ENCODE data around the gene STK11. TPM values are rescaled to one million over a fixed set of nuclear protein-coding genes. Genes with fewer than 3 reads are reported as not detected.
A peak's percentile ranks its signal among the peaks of the same experiment; 100 is the strongest.

Gene STK11
- total RNA-seq, 1 donor from 2014 or later, result 27.4 TPM

DNA sequence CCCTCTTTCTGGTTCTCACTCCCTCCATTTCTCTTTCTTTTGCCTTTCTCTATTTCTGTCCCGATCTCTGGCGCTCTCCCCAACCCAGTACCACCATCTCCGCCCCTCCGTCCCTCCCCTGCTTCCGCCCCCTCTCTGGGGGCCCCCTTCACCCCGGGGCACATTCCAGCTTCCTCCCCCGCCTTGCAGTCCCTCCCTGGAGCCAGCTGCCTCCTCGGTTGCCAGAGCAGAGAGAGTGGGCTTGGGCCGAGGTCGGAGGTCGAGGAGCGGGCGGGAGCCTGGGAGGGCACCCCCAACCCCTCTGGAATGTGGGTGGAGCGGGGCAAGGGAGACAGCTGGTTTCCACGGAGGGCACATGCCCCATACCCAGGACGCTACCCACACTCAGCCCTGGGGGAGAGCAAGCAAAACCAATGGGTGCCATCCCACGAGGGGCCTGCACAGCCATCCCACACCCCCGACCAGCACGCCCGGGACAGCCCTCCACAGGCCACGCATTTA lies 57.1 kb downstream of the STK11 start:
- Histone ChIP-seq H3K9me3 (ENCODE audit: low read depth) (no peaks in the 10 kb centered on the region), H3K4me1 (peaks cover 65% of the 10 kb centered on the region), H3K79me2 (ENCODE audit: low read depth) (peaks cover 12% of the 10 kb centered on the region), H3F3A (ENCODE audit: low read depth) (peaks cover 65% of the 10 kb centered on the region), H3K4me3 (peak overlapping the region; percentile 73), H3K36me3 (no peaks in the 10 kb centered on the region), H3K9ac (no peak overlapping the region), H2AFZ (replicated peaks) (no peak overlapping the region), H3K27me3 (peaks cover 7% of the 10 kb centered on the region), H4K20me1 (ENCODE audit: low read depth) (peaks cover 29% of the 10 kb centered on the region), H3K4me2 (peak overlapping the region; percentile 91), H3K27ac (no peak overlapping the region)
- H3K4me1 Mint-ChIP-seq, result peaks cover 70% of the 10 kb centered on the region
- DNase-seq (ENCODE audit: low spot score), result peak; percentile 55
- TF ChIP-seq, protein P1, sequence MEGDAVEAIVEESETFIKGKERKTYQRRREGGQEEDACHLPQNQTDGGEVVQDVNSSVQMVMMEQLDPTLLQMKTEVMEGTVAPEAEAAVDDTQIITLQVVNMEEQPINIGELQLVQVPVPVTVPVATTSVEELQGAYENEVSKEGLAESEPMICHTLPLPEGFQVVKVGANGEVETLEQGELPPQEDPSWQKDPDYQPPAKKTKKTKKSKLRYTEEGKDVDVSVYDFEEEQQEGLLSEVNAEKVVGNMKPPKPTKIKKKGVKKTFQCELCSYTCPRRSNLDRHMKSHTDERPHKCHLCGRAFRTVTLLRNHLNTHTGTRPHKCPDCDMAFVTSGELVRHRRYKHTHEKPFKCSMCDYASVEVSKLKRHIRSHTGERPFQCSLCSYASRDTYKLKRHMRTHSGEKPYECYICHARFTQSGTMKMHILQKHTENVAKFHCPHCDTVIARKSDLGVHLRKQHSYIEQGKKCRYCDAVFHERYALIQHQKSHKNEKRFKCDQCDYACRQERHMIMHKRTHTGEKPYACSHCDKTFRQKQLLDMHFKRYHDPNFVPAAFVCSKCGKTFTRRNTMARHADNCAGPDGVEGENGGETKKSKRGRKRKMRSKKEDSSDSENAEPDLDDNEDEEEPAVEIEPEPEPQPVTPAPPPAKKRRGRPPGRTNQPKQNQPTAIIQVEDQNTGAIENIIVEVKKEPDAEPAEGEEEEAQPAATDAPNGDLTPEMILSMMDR (IDR thresholded peaks at IDR 0.05), result no peak
- TF ChIP-seq EZH2 (IDR thresholded peaks at IDR 0.05) (no peak), EZH2phosphoT487 (IDR thresholded peaks at IDR 0.05) (no peak)
- H3K27ac Mint-ChIP-seq, result no peak overlapping the region
- H3K36me3 Mint-ChIP-seq, result peaks cover 1% of the 10 kb centered on the region
- no peaks in the 10 kb centered on the region for H3K9me3 Mint-ChIP-seq
- H3K4me3 Mint-ChIP-seq, result peak overlapping the region; percentile 43
- H3K27me3 Mint-ChIP-seq (ENCODE audit: insufficient read depth, low read depth), result peaks cover 13% of the 10 kb centered on the region

DNA sequence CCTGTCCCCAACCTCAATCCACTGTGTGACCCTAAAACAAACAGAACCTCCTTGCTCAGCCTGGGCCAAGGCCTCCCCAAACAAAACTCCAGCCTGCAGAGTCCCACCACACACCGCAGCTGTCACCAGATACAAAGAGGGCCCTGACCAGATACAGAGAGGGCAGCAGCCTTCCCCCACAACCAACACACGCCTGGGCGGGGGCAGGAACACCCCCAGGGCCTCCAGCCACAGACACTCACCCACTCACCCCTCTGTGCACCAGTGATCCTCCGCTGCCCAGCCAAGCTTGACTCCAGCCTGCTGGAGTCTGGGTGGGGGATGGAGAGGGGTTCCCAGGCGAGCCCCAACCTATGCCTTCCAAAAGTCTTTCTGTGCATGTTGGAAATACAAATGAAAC lies 57.6 kb downstream of the STK11 start:
- Mint-ChIP-seq H3K36me3 (no peaks in the 10 kb centered on the region), H3K4me3 (peak overlapping the region; percentile 72), H3K9me3 (no peaks in the 10 kb centered on the region), H3K27me3 (ENCODE audit: insufficient read depth, low read depth) (peaks cover 13% of the 10 kb centered on the region), H3K27ac (peak overlapping the region; percentile 76), H3K4me1 (peaks cover 70% of the 10 kb centered on the region)
- Histone ChIP-seq H3K9ac (no peak overlapping the region), H3K4me3 (no peak overlapping the region), H3K79me2 (ENCODE audit: low read depth) (peaks cover 8% of the 10 kb centered on the region), H3F3A (ENCODE audit: low read depth) (peaks cover 65% of the 10 kb centered on the region), H2AFZ (replicated peaks) (no peak overlapping the region), H3K36me3 (no peaks in the 10 kb centered on the region), H3K4me1 (peaks cover 67% of the 10 kb centered on the region), H3K27ac (no peak overlapping the region), H3K27me3 (peaks cover 12% of the 10 kb centered on the region), H3K9me3 (ENCODE audit: low read depth) (no peaks in the 10 kb centered on the region), H4K20me1 (ENCODE audit: low read depth) (peaks cover 24% of the 10 kb centered on the region), H3K4me2 (no peak overlapping the region)
- TF ChIP-seq, protein P1 (IDR thresholded peaks at IDR 0.05), result no peak
- TF ChIP-seq EZH2 (IDR thresholded peaks at IDR 0.05) (no peak), EZH2phosphoT487 (IDR thresholded peaks at IDR 0.05) (no peak)
- no peak for DNase-seq (ENCODE audit: low spot score)

DNA sequence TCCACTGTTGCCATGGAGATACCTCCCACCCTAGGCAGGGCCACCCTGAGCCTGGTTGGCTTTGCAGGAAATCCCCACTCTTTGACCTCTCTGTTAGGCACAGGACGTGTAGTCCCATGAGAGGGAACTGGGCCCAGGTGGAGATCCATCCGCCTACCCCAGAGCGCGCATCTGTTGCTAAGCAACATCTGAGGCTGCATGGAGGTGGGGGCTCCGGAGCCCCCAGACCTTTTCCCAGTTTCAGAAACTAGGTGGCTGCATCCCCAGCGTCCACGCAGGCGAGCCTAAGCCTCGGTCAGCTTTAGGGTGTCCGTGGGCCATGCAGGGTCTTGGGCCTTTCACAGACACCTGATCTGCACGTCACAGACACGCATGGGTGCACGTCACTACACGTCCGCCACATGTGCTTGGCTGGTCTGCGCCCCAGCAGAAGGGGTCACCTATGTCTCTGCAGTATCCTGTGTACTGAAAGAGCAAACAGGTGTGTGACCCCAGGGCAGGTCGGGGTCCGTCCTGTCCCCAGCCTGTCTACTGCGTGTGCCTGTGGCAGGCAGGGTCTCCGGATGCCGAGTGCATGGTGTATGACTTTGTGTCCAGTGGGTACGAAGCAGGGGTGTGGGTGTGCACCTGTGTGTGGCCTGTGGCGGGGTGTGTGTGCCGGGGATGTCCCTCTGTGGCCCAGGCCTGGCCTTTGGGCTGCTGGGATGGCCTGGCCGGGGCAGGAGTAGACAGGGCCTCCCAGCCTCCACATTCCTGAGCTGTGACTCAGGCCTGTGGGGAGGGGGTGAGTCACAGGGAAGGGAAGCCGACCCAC lies 59.4 kb downstream of the STK11 start:
- Histone ChIP-seq H3K27ac (peak overlapping the region; percentile 2), H3K9me3 (ENCODE audit: low read depth) (no peaks in the 10 kb centered on the region), H4K20me1 (ENCODE audit: low read depth) (peaks cover 15% of the 10 kb centered on the region), H3K4me3 (no peak overlapping the region), H3K79me2 (ENCODE audit: low read depth) (peaks cover 15% of the 10 kb centered on the region), H3K9ac (no peak overlapping the region), H3K4me2 (peak overlapping the region; percentile 78), H2AFZ (replicated peaks) (no peak overlapping the region), H3F3A (ENCODE audit: low read depth) (peaks cover 63% of the 10 kb centered on the region), H3K4me1 (peaks cover 60% of the 10 kb centered on the region), H3K27me3 (peaks cover 14% of the 10 kb centered on the region), H3K36me3 (no peaks in the 10 kb centered on the region)
- peak; percentile 86 for DNase-seq (ENCODE audit: low spot score)
- peak overlapping the region; percentile 98 for H3K27ac Mint-ChIP-seq
- TF ChIP-seq, protein P1 (IDR thresholded peaks at IDR 0.05), result no peak
- peaks cover 64% of the 10 kb centered on the region for H3K4me1 Mint-ChIP-seq
- H3K4me3 Mint-ChIP-seq, result peak overlapping the region; percentile 79
- peaks cover under 1% of the 10 kb centered on the region for H3K36me3 Mint-ChIP-seq
- no peaks in the 10 kb centered on the region for H3K9me3 Mint-ChIP-seq
- peaks cover 15% of the 10 kb centered on the region for H3K27me3 Mint-ChIP-seq (ENCODE audit: insufficient read depth, low read depth)
